ENCODE results near the gene TEX29.

TEX29 gene

DNA sequence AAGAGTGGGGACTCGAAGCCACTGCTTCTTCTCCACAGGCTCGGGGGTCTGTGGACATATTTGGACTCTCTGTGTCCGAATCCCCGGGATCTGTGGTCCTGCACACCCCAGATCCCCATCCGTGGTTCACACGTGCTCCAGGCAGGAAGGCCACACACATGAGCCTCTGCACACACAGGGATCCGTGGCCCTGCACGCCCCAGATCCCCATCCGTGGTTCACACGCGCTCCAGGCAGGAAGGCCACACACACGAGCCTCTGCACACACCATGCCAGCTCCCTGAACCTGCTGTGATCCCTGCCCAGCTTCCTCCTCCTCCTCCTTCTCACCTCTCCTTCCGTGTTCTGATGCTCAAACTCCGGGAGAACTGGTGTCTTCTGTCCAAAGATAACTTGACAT lies 3.1 kb downstream of the TEX29 start:
- no peak for DNase-seq

DNA sequence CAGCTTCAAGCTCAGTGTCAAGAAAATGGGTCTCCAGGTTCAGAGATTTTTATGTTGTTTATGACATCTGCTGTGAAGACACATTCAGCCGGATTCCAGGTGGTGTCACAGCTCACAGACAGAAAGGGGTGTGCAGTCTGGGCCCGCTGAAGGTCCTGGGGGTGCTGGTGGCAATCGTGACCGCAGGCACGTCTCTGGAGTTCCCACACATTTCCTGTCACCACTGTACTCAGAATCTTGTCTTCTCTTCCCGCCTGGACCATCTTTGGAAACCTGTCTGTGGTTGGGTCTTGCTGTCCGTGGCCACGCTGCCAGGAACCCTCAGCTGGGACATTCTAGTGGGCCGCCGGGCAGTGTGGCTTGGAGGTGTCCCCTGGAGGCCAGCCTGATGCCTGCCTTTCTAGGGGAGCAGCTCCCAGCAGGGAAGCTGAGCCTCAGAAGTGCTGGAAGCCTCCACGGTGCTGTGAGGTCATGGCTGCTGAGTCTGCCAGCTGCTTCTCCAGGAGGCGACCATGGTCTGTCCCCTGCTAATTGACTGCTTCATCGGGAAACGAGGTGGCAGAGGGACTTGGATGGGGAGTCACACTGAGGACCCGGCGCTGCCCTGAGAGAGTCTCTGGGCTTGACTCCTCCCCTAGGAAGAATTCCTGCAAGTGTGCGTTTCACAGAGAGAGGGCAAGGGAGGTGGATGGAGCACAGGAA lies 3.7 kb downstream of the TEX29 start:
- no peak for DNase-seq

DNA sequence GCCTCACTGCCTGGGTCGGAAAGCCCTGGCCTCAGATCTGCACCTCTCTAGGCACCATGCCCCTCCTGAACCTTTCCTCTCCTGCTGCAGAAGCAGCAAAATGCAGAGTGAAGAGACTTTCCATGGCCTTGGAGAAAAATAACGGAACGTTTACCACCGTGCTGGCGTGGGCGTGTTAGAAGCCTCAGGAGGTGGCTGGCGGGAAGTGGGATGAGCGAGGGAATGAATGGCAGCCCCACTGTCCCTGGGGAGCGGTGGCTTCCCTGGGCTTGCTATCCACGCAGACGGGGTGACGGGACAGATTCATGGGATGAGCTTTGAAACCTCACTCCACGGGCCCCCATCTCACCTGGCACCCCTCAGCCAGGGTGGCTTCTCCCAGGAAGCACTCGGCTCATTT lies 4.3 kb downstream of the TEX29 start:
- DNase-seq = no peak

DNA sequence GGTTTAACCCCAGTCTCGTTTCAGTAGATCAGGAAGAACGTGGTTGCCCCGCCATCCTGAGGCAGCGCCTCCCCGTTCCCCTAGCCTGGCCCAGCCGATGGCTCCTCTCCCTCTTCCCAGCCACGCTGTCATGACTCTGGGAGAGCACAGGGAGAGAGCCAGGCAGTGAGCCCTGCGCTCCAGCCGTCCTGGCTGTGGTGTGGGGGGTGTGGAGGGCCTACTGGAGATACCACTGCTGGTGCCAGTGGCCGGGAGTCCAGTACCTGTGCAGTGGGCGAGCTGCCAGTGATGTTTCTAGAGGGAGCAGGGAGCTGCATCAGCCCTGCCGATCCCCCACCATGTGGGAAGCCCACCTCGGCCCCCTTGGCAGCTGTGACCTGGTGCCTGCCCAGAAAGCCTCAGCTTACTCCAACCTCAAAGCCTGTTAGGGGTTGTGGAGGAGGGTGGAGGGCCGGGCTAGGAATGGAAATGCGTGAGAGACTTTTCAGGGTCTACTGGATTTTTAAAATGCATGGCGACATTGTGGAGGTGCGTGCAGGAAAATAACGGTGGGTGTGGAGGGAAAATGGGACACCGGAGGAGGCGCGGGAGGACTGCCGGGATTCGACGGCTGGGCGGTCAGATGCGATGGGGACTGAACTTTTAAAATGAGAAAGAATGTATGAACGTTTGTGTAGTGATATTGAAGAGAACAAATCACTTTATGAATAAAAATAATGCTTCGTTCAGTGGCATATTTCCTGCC lies 4.9 kb downstream of the TEX29 start:
- no peak for DNase-seq

DNA sequence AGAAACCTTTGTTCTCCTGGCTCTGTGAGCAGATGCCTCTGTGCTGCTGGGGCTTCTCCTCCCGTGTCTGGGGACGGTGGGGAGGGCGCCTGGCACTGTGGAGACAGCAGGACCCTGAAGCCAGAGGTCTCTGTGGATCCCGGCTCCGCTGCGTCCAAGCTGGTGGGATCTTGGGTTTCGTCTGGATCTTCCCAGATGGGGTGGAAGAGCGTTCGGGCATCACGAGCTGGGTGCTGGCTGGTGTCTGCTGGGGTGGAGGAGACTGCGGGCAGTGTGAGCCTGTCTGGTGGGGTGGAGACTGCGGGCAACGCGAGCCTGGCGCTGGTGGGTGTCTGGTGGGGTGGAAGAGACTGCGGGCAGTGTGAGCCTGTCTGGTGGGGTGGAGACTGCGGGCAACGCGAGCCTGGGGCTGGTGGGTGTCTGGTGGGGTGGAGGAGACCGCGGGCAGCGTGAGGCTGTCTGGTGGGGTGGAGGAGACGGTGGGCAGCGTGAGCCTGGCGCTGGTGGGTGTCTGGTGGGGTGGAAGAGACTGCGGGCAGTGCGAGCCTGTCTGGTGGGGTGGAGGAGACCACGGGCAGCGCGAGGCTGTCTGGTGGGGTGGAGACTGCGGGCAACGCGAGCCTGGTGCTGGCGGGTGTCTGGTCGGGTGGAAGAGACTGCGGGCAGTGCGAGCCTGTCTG lies 5.6 kb downstream of the TEX29 start:
- DNase-seq = no peak

DNA sequence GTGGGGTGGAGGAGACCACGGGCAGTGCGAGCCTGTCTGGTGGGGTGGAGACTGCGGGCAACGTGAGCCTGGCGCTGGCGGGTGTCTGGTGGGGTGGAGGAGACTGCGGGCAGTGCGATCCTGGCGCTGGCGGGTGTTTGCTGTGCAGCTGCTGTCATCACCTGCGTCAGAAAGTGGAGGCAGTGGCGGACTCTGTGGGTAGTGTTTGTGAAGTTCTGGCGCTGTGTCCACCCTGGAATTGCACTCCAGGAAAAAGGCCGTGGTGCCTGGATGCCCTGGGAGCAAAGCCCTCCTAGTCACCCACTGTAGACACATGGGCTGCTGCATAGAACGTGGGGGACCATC lies 6.2 kb downstream of the TEX29 start:
- no peak for DNase-seq

DNA sequence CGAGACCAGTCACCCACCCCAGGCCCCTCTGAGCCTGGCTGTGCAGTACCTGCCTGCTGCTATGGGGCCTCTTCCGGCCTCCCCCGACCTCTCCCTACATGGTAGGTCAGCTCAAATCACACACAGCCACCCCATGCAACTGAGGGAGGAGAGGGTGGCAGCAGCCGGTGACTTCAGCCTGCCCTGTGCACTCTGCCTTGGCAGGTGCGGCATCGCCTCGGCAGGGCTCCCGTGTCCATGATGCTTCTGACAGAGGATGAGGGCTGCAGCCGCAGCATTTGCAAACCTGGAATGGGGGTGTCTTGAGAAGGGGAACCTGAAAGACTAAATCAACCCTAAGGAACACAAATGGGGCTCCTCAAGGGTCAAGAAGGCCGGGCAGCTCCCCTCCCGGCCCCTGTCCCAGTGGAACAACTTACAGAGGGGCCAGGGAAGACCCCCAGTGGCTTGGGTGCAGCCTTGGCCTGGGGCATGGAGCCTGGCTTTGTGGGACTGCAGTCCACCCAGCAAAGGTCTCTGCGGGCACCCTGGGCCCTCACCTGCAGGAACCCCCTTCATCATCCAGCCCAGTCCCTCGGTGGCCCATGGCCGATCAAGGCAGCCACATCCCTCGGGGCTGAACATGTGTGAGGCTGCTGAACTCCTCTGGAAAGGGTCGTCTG lies 6.7 kb downstream of the TEX29 start:
- DNase-seq = no peak

DNA sequence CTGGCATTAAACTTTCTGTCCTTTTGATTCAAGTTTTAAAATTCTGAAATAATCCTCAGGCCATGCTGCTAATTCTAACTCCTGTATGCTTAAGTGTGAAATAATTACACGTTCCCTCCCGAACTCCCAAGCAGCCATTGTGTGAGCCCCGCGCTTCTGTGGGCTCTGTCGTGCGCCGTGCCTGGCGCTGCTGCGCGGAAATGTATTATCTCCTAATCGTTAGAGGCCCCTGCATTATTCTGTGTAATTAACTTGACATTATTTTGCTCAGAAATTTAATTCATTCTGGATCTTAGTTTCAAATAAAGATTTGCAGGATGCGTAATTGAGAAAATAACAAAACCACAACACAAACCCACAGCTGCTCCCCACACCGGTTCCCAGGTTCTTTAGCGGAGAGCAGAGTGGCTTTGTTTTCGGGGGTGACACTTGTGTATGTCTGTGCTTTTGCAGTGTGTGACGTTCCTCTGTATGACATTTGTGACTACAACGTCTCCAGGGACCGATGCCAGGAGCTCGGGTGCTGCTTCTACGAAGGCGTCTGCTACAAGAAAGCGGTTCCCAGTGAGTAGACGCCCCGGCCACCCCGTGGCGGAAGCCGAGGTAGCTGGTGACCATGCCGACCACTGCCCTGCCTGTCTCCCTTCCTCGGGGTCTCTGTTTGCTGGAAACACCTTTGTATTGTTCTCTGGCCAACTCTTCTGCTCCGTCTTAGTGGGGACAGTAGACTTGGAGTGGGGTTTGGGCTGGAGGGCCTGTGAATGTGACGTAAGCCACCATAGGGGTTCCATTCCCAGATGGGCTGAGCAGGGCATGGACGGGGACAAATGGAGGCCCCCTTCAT lies 7.5 kb downstream of the TEX29 start:
- no peak for DNase-seq

DNA sequence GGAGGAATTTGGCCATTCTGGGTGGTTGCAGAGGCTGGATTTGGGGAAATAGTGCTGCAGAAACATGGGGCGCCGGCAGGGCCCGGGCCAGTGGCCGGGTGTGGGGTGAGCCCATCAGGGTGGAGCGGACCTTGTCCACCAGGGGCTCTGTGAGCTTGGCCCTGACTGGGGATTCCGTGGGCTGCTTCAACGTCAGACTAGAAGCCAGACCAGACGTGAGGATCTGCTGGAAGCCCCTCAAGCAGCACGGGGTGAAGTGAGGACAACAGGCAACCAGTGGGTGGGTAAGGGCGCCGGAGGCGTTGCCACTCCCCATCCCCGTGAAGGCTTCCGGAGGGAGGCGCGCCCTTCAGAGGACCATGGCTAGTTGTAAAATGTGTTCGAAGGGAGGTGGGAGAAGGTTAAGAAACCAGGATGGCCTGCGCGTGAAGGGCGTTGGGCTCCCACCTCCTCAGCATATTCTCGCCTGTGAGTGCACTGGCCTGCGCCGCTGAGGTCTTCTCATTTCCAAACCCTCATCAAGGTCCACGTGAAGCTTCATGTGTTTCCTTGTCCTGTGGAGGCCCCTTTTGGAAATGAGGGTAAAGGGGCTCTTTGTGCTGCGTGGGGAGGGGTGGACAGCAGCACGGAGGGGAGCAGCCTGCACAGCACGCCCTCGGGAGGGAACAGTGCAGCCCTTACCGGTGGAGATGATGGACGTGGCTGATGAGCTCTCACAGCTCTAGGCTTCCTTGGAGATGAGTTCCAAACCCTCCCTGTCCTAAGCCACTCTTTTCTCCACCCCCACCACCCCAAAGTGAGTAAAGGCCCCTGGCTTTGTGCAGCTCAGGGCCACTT lies 8.3 kb downstream of the TEX29 start:
- DNase-seq = no peak

DNA sequence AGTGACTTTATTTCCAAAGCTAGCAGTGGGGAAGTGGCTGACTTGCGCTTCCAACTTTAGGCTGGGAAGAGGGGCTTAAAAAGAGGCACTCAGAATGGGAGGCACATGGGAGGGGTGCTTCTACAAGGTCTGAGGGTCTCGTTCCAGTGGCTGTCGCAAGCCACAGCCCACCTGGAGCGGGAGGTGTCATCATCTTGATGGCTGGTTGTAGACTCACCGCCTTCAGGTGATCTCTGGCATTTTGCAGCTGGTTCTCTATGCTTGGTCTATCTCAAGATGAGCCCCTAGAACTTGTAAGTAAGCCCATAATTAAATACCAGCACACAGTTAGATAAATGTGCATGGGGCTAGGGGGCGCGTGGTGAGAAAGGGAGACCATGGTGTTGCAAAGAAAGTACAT lies 9.2 kb downstream of the TEX29 start:
- DNase-seq = no peak

DNA sequence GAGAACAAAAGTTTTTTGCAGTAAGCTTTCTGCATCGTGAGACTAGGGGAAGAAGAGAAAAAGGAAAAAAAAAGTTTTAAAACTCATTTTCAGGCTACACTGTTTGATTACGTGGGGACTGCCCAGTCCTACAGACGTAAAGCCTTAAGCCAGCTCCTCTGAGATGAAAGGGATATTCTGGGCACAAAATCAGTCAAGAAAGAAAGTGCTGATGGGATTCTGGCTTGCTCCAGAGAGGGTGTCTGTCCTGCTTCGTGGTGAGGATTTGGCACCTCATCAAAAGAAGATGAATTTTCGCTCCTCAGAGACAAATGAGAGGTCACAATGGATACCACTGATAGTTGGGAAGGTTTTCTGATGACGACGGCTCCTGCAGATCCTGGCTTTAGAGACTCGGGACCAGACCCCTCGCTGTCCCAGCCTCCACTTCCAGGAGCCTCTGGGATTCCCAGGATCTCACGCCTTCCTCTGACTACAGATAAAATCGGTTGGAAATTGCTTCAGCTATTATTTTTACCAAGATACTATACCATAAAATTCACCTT lies 9.7 kb downstream of the TEX29 start:
- DNase-seq = no peak

DNA sequence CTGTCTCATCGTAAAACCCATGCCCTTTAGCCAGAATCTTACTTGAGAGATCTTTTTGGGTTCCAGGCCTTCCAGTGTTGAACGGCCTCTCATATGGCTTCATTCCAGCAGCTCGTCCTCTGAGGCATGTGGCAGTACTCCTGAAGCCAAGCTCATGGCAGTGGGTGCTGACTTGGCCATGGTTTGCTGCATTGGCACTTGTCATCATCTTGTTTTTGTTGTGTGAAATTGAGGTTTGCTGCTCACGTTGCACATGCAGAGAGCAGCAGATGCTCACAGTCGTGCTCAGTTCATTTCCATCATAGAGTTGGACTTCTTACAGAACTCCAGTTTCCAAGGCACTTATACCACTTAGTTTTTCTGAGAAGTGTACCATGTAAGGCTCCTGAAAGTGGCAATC lies 14.9 kb downstream of the TEX29 start:
- no peak for DNase-seq

DNA sequence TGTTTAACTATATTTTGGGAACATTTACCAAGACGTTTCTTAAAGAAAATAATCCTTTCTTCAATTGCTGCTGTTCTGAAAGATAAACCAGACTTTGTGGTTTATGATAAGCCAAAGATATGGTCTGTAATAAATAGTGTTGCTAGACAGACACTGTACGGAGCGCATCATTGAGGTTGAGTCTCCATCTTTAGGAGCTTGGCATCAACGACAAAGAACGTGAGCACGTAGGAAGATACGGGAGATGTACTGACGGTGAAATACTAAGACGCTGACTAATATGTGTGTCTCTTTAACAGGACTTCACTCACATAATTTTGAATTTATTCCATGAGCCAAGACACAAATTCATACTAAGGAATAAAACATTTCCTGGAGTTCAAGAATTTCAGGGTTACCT lies 16.2 kb downstream of the TEX29 start:
- no peak for DNase-seq

DNA sequence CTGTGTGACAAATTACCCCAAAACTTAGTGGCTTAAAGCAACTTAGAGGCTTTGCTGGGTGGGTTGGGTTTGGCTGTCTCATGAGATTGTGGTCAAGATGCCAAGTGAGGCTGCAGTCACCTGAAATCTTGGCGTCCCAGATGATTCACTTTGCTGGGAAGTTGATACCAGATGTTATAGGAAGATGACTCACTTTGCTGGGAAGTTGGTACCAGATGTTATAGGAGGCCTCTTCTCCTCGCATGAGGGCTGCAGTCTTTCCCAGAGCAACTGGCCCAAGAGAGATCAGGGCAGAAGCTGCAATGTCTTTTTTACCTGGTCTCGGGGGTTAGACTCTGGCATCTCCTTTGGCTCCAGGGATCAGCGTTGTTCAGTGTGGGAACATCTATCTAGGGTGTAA lies 16.8 kb downstream of the TEX29 start:
- no peak for DNase-seq

DNA sequence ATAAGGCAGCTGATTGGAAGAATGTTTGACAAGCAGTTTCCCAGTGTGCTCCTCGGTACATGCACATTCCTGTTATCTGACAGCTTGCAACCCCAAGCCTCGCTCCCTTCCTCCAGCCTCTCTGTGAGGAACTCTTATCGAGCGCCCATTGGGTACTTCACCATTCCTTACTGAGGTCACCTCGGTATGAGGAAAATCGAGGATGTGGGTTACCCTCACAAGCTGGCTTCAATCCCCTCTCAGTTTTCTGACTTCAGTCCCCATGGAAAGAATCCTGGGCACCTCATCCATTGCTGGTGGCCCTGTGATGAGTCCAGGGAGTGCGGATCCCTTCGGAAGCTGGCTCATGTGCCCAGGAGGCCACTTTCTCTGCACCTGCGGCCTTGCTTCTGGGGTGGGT lies 17.3 kb downstream of the TEX29 start:
- DNase-seq = no peak

DNA sequence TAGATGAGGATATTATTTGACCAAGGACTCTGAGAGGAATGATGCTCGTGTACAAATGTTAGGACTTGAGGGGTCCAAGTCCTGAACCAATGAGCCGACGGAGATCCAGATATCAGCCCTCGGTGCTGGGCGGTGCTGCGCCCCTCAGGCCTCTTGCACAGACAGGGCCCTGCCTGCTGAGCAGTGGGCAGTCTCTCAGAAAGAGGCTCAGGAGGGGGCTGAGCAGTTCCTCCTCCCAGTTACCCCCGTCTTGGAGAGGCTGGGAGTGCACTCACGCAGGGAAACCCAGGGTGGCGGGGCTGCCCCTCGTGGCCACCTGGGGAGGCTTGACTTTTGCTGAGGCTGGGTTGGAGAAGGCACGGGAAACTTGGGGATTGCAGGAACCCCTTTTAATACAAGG lies 18.4 kb downstream of the TEX29 start:
- DNase-seq = no peak

DNA sequence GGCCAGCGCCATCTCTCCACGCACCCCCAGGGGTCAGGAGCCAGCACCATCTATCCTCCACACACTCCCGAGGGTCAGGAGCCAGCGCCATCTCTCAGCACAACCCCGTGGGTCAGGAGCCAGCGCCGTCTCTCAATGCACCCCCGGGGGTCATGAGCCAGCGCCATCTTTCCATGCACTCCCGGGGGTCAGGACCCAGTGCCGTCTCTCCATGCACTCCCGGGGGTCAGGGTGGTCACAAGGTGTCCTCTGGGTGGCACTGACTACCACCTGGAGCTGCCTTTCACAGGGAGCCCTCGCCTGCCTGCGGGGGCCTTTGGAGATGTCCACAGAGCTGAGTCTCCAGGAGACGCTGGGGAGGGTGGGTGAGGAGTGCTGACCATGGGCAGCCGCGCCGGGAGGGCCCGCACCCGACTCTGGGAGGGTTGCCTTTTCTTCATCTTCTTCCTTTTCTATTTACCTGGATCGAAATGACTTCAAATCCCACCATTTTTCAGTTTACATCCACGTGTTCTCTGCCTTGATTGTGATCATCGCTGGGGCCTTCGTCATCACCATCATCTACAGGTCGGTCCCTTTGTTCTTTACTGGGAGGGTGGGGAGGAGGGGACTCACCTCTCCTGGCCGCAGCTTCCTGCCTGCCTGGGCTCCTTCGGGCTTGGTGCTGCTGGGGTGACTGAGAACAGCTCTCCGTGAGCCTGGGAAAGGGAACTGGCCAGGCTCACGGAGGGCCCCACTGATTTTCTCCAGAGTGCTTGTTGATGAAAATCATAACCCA lies 19.1 kb downstream of the TEX29 start:
- no peak for DNase-seq

DNA sequence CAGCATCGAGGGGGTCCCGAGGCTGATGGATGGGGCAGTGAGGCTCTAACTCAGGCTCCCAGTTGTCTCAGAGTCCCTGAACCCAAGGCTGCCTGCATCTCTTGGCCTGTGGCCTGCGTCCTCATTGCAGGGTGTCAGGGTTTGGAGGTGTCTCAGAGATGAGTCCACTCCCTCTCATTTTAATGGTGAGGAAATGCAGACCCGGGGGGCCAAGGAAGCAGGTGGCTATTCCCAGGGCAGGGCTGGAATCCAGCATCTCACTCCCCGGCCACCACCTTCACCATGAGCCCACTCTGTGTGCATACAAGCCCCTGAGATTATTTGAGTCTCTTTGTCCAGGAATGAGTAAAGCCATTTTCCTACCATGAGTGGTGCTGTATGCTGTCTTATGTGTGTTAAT lies 21.4 kb downstream of the TEX29 start:
- DNase-seq = no peak

DNA sequence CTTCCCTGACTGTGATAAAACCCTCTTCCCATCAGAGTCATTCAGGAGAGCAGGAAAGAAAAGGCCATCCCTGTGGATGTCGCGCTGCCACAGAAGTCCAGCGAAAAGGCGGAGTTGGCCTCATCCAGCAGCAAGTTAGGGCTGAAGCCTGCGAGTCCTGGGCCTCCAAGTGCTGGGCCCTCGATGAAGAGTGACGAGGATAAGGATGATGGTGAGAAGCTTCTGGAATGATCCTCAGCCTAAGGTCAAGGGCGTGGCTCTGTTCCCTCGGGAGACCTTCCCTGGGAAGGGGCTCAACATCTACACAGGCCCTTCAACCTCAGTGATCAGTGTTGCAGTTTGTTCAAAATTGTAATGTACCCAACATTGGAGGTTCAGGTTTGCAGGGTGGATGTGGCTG lies 22.3 kb downstream of the TEX29 start:
- DNase-seq = no peak

DNA sequence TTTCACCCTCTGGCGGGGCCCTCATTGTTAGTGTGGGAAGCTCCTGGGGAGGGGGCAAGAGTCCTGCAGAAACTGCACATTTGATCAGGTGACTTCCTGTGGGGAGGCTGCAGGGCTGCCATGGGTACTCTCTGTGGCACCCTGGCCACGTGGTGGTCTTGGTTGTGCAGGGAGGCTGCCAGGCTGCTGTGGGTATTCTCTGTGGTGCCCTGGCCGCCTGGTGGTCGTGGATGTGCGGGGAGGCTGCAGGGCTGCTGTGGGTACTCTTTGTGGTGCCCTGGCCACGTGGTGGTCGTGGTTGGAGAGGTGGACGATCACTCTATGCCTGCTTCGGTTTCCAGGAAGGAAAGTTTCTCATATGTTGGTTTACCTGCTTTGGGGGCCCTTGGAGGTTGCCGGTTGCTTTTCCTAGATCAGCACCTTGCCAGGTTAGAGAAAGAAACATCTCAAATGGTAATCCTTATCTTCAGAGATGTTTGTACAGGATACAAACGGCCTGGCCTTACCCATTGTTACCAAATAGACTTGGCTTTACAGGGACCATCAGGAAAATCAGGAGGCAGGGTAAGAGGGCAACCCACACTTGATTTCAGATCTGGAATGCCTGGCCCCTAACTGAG lies 22.9 kb downstream of the TEX29 start:
- DNase-seq = no peak

Measured in activated gamma-delta T cell (primary cell).